ENCODE data around the gene HSF2BP. TPM values are rescaled to one million over a fixed set of nuclear protein-coding genes. Genes with fewer than 3 reads are reported as not detected.
"Not testable (repeated sequence)": the region's sequence is repeated elsewhere in the genome, so short reads cannot be mapped to it uniquely, and the experiment has no call there.

Gene HSF2BP
- total RNA-seq, 4 donors from 2014 or later, result 0.35 to 0.67 TPM; not detected in 2

GRCh38 chr21:43701936-43702784 lies 42.9 kb upstream of the HSF2BP start:
- H3K27ac ChIP-seq, result no peak overlapping the region

GRCh38 chr21:43699933-43700599 lies 40.8 kb upstream of the HSF2BP start:
- H3K4me3 ChIP-seq, result no peak overlapping the region
- H3K9me3 ChIP-seq, result no peaks in the 10 kb centered on the region
- no peak for DNase-seq
- H3K27me3 ChIP-seq, result no peaks in the 10 kb centered on the region
- peaks cover 0 to 5% (median 0%) of the 10 kb centered on the region in 4 donors for H3K4me1 ChIP-seq
- TF ChIP-seq POLR2A (IDR thresholded peaks at IDR 0.05) (no peak), CTCF (IDR thresholded peaks at IDR 0.05) (no peak)
- H3K27ac ChIP-seq, result no peak overlapping the region
- H3K36me3 ChIP-seq, result peaks cover 0 to 11% (median 0%) of the 10 kb centered on the region in 3 donors

More at GRCh38 chr21:43701936-43702784, 42.9 kb upstream of the HSF2BP start:
- peak in 1 of 3 donors; percentile 35 for DNase-seq
- Histone ChIP-seq H3K27me3 (no peaks in the 10 kb centered on the region), H3K36me3 (no peaks in the 10 kb centered on the region), H3K4me1 (peaks cover 0 to 5% (median 0%) of the 10 kb centered on the region in 4 donors), H3K4me3 (peak overlapping the region in 2 of 4 donors; percentile 10 to 23), H3K9me3 (no peaks in the 10 kb centered on the region)
- TF ChIP-seq POLR2A (IDR thresholded peaks at IDR 0.05), result no peak
- TF ChIP-seq CTCF (IDR thresholded peaks at IDR 0.05), result no peak

- not testable (repeated sequence) for H3K4me3 ChIP-seq, H3K27me3 ChIP-seq, H3K9me3 ChIP-seq, H3K4me1 ChIP-seq, DNase-seq, H3K27ac ChIP-seq
- peaks cover 0 to 15% (median 0%) of the 10 kb centered on the region in 3 donors for H3K36me3 ChIP-seq
Measured at GRCh38 chr21:43699492-43699777, 40.1 kb upstream of the HSF2BP start.

- H3K27ac ChIP-seq, result no peak overlapping the region
- no peak for TF ChIP-seq POLR2A (IDR thresholded peaks at IDR 0.05)
- no peak for TF ChIP-seq CTCF (IDR thresholded peaks at IDR 0.05)
- H3K9me3 ChIP-seq, result no peaks in the 10 kb centered on the region
- DNase-seq, result no peak
- peaks cover 0 to 28% (median 0%) of the 10 kb centered on the region in 3 donors for H3K36me3 ChIP-seq
- H3K27me3 ChIP-seq, result no peaks in the 10 kb centered on the region
- H3K4me3 ChIP-seq, result no peak overlapping the region
- H3K4me1 ChIP-seq, result peaks cover 0 to 5% (median 0%) of the 10 kb centered on the region in 4 donors
Measured at GRCh38 chr21:43697758-43698643, 38.7 kb upstream of the HSF2BP start.

- H3K27me3 ChIP-seq, result no peaks in the 10 kb centered on the region
- no peaks in the 10 kb centered on the region for H3K4me1 ChIP-seq
- peaks cover 0 to 46% (median 0%) of the 10 kb centered on the region in 3 donors for H3K36me3 ChIP-seq
- H3K4me3 ChIP-seq, result no peak overlapping the region
- no peak for DNase-seq
- H3K27ac ChIP-seq, result no peak overlapping the region
- TF ChIP-seq CTCF (IDR thresholded peaks at IDR 0.05) (no peak), POLR2A (IDR thresholded peaks at IDR 0.05) (no peak)
- H3K9me3 ChIP-seq, result no peaks in the 10 kb centered on the region
Measured at GRCh38 chr21:43696214-43696613, 36.9 kb upstream of the HSF2BP start.
